Liver (tissue), 9 donors: ENCODE results near the gene CFAP97. TPM values are rescaled to one million over a fixed set of nuclear protein-coding genes. Genes with fewer than 3 reads are reported as not detected.
"Not testable (repeated sequence)": the region's sequence is repeated elsewhere in the genome, so short reads cannot be mapped to it uniquely, and the experiment has no call there.

Experiments
- DNase-seq: peaks from one replicate; pipeline ENCODE4 v3.0.0-alpha.2; 2017; ENCODE audit warnings: low spot score
- H3K27ac ChIP-seq, 2 donors: one replicate each; pipeline ENCODE4 v1.7.0; 2013; ENCODE audit warnings: inconsistent platforms in 2 of 2, low read length in 2 of 2, control low read depth in 1 of 2, low read depth in 1 of 2, mild to moderate bottlenecking in 1 of 2
- H3K27me3 ChIP-seq, 4 donors: one replicate each; pipeline versions ENCODE4 v1.6.1 to v1.7.0; 2013; ENCODE audit warnings: low read length in 3 of 4, inconsistent platforms in 1 of 4, mild to moderate bottlenecking in 1 of 4, moderate library complexity in 1 of 4; ENCODE audit not compliant: control insufficient read depth in 4 of 4, insufficient read depth in 4 of 4
- H3K36me3 ChIP-seq, 4 donors: one replicate each; pipeline versions ENCODE4 v1.6.1 to v1.7.0; 2013; ENCODE audit warnings: low read length in 3 of 4, mild to moderate bottlenecking in 3 of 4, low read depth in 1 of 4, moderate library complexity in 1 of 4; ENCODE audit not compliant: control insufficient read depth in 4 of 4, insufficient read depth in 3 of 4
- H3K4me1 ChIP-seq, 4 donors: one replicate each; pipeline versions ENCODE4 v1.6.1 to v1.7.0; 2013; ENCODE audit warnings: low read length in 3 of 4, mild to moderate bottlenecking in 3 of 4, moderate library complexity in 1 of 4; ENCODE audit not compliant: control insufficient read depth in 4 of 4, insufficient read depth in 4 of 4
- H3K4me3 ChIP-seq, 3 donors: one replicate each; pipeline versions ENCODE4 v1.6.1 to v1.7.0; 2013; ENCODE audit warnings: low read length in 3 of 3, control low read depth in 1 of 3, low read depth in 1 of 3, mild to moderate bottlenecking in 1 of 3
- H3K9ac ChIP-seq, 2 donors: one replicate each; pipeline ENCODE4 v1.7.0; 2013; ENCODE audit warnings: low read length in 2 of 2, mild to moderate bottlenecking in 2 of 2, moderate library complexity in 2 of 2, control low read depth in 1 of 2, low read depth in 1 of 2
- H3K9me3 ChIP-seq, 4 donors: one replicate each; pipeline versions ENCODE4 v1.6.1 to v1.7.0; 2013; ENCODE audit warnings: low read length in 3 of 4; ENCODE audit not compliant: control insufficient read depth in 4 of 4
- EGR1 ChIP-seq, 2 donors: IDR thresholded peaks; 2 replicates each; pipeline ENCODE4 v1.6.1; 2016 to 2018; ENCODE audit warnings: antibody characterized with exemption in 2 of 2, low read depth in 2 of 2
- FOXA1 ChIP-seq: IDR thresholded peaks from 2 replicates; pipeline ENCODE4 v1.6.1; 2016; ENCODE audit warnings: antibody characterized with exemption
- RAD21 ChIP-seq, 2 donors: IDR thresholded peaks; 2 replicates each; pipeline ENCODE4 v1.6.1; 2016; ENCODE audit warnings: antibody characterized with exemption in 2 of 2, mild to moderate bottlenecking in 2 of 2
- RXRA ChIP-seq, 2 donors: IDR thresholded peaks; 2 replicates each; pipeline ENCODE4 v1.6.1; 2017 to 2018; ENCODE audit warnings: antibody characterized with exemption in 2 of 2, mild to moderate bottlenecking in 1 of 2
- SP1 ChIP-seq: IDR thresholded peaks from 2 replicates; pipeline ENCODE4 v1.6.1; 2018; ENCODE audit warnings: antibody characterized with exemption, mild to moderate bottlenecking
- WGBS: extraction: QIAGEN DNeasy Blood & Tissue Kit; methylation state at CpG from one replicate; pipeline ENCODE4 v1.1.7; 2013; 5-methylcytosine and 5-hydroxymethylcytosine counted together
- polyA plus RNA-seq, 2 donors: library from polyadenylated mRNA; stranded (reverse) in 1 of 2; unstranded in 1 of 2; fragments of 200-250 nt in 1 of 2; fragments of >200 nt in 1 of 2; fragmentation: Nextera tagmentation in 1 of 2; extraction: Ambion mirVana in 1 of 2; gene quantifications; one replicate each; pipeline versions ENCODE4 v1.2.1 to v1.2.3, GENCODE V29; 2013 to 2015
- total RNA-seq, 2 donors: library from RNA; depleted of rRNA; stranded (reverse); fragments of >200 nt; gene quantifications; one replicate each; pipeline ENCODE4 v1.2.3, GENCODE V29; 2014
- TF ChIP-seq, protein P1 (sequence below): fragments of 150-350 bp; IDR thresholded peaks from 2 replicates; pipeline ENCODE4 v1.5.1; 2017; ENCODE audit warnings: improper control_type of control experiment, low read depth, low read length; ENCODE audit not compliant: missing input control
- TF ChIP-seq, protein P2 (sequence below): IDR thresholded peaks from 2 replicates; pipeline ENCODE4 v1.6.1; 2016; ENCODE audit warnings: antibody characterized with exemption
- donor health status: healthy.
- donor health status: healthy.
- donor health status: healthy.
- donor health status: healthy.
- donor health status: healthy.

CFAP97 gene
- total and polyA plus RNA-seq, 4 donors, result 7.5 to 30.9 (median 18.7) TPM

DNA sequence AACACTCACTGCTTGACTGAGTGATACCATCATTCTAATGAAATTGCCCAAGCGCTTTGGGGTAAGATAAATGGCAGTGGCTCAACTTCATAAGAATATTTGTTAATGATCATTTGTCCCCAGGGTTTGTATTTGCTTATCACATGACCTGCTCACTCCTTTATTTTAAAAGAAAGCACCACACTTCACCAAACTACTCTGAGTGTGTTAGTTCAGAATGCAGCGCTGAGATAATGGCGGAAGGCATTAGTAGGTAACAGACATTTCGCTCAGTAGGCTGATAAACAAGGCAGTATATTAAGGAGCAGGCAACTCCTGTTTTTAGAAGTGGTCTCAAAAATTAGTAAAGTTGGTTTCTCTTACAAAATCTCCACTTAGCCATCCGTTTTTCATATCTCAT is 7.2 kb upstream of the CFAP97 start:
- no peaks in the 10 kb centered on the region for H3K9me3 ChIP-seq
- no peaks in the 10 kb centered on the region for H3K27me3 ChIP-seq
- H3K27ac ChIP-seq, result peak overlapping the region; percentile 77 to 85
- H3K4me3 ChIP-seq, result peak overlapping the region; percentile 77 to 92 (median 89)
- peaks cover 0 to 17% (median 12%) of the 10 kb centered on the region in 4 donors for H3K4me1 ChIP-seq
- H3K9ac ChIP-seq, result peak overlapping the region in 1 of 2 donors; percentile 77
- TF ChIP-seq EGR1 (IDR thresholded peaks at IDR 0.05; ENCODE audit: low read depth in 2 of 2) (no peak), RAD21 (IDR thresholded peaks at IDR 0.05) (no peak), RXRA (IDR thresholded peaks at IDR 0.05) (no peak), FOXA1 (no peak)
- TF ChIP-seq, protein P1, sequence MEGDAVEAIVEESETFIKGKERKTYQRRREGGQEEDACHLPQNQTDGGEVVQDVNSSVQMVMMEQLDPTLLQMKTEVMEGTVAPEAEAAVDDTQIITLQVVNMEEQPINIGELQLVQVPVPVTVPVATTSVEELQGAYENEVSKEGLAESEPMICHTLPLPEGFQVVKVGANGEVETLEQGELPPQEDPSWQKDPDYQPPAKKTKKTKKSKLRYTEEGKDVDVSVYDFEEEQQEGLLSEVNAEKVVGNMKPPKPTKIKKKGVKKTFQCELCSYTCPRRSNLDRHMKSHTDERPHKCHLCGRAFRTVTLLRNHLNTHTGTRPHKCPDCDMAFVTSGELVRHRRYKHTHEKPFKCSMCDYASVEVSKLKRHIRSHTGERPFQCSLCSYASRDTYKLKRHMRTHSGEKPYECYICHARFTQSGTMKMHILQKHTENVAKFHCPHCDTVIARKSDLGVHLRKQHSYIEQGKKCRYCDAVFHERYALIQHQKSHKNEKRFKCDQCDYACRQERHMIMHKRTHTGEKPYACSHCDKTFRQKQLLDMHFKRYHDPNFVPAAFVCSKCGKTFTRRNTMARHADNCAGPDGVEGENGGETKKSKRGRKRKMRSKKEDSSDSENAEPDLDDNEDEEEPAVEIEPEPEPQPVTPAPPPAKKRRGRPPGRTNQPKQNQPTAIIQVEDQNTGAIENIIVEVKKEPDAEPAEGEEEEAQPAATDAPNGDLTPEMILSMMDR, result no peak
- TF ChIP-seq, protein P2, sequence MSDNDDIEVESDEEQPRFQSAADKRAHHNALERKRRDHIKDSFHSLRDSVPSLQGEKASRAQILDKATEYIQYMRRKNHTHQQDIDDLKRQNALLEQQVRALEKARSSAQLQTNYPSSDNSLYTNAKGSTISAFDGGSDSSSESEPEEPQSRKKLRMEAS, result no peak
- DNase-seq, result no peak
- H3K36me3 ChIP-seq, result no peaks in the 10 kb centered on the region
- 76% methylated on average over 5 of the region's 5 CpGs for WGBS

DNA sequence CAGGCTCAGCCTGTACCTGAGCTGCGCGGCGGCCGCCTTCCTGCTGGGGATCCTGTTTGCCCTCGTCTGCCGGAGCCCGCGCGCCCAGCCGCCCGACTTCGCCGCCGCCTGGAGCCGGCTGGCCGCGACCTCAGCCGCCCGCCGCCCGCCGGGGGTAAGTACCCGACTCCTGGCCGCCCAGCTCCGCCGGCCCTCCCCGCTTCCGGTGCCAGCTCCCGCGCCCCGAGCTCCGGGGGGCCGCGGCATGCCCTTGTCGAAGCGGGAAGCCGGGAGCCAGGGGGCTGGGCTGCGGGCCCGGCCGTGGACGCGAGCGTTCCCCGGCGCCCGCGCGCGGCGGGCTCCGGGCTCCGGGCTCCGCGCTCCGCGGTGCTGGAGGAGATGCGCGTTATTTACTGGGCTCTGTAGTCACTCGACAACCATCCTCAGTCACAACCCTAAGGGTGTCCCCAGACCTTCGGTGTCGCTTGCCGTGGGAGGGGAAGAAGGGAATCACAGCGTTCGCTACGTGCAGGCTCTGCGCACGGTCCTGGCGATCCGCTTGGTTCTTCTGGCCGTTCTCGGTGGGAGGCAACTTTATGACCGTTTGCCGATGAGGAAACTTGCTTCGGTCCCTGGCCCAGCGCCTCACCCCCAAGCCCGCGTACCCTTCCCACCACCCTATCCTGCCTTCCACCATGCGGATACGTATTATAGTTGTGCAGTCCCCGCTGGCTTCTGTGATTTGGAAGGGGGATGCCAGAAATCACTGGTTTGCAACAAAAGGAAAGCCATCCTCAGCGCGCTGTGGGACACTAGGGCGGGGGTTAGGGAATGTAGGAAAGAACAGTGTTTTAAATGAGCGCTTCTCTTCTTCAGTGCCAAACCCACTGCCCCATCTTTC is 6.5 kb upstream of the CFAP97 start:
- H3K9ac ChIP-seq, result peak overlapping the region; percentile 77 to 89
- no peaks in the 10 kb centered on the region for H3K9me3 ChIP-seq
- no peaks in the 10 kb centered on the region for H3K27me3 ChIP-seq
- TF ChIP-seq RXRA (IDR thresholded peaks at IDR 0.05) (peak in 1 of 2 donors; percentile 57), RAD21 (IDR thresholded peaks at IDR 0.05) (peak in 1 of 2 donors; percentile 38), FOXA1 (no peak)
- DNase-seq, result peak; percentile 47
- peak overlapping the region; percentile 77 to 92 (median 89) for H3K4me3 ChIP-seq
- H3K27ac ChIP-seq, result peak overlapping the region; percentile 77 to 85
- H3K4me1 ChIP-seq, result peaks cover 0 to 17% (median 12%) of the 10 kb centered on the region in 4 donors
- no peaks in the 10 kb centered on the region for H3K36me3 ChIP-seq
- under 1% methylated on average over 84 of the region's 84 CpGs for WGBS

GRCh38 chr4:185209852-185210101 is 6.0 kb upstream of the CFAP97 start:
- H3K27me3 ChIP-seq, H3K9me3 ChIP-seq, DNase-seq, H3K36me3 ChIP-seq: not testable (repeated sequence)
- peak overlapping the region in 2 of 3 donors; percentile 77 to 92 for H3K4me3 ChIP-seq
- under 1% methylated on average over 39 of the region's 39 CpGs for WGBS
- peak overlapping the region; percentile 77 to 85 for H3K27ac ChIP-seq
- peak overlapping the region in 1 of 2 donors; percentile 89 for H3K9ac ChIP-seq
- peaks cover 0 to 17% (median 12%) of the 10 kb centered on the region in 4 donors for H3K4me1 ChIP-seq

- Histone ChIP-seq H3K27ac (peak within 1 kb of the TSS; percentile 77 to 85), H3K9ac (peak within 1 kb of the TSS; percentile 84 to 89)
- peak in 1 of 2 donors; percentile 72 for TF ChIP-seq EGR1 (IDR thresholded peaks at IDR 0.05; ENCODE audit: low read depth in 2 of 2)
- TF ChIP-seq, protein P2, result peak; percentile 20
- TF ChIP-seq, protein P1, result no peak
- TF ChIP-seq SP1, result peak; percentile 46
Observed at GRCh38 chr4:185209031-185209851, 5.4 kb upstream of the CFAP97 start, which contains the start of gene SNX25. SNX25 (plus strand) TSS chr4:185209598; CDS start chr4:185209827, 229 bp downstream.

More at GRCh38 chr4:185209031-185209851, 5.4 kb upstream of the CFAP97 start, which contains the start of gene SNX25:
- H3K9me3 ChIP-seq, result no peaks in the 10 kb centered on the region
- no peaks in the 10 kb centered on the region for H3K27me3 ChIP-seq
- WGBS, result 1% methylated on average over 72 of the region's 72 CpGs
- no peaks in the 10 kb centered on the region for H3K36me3 ChIP-seq
- peak within 1 kb of the TSS; percentile 77 to 92 (median 89) for H3K4me3 ChIP-seq
- peak; percentile 84 for DNase-seq
- H3K4me1 ChIP-seq, result peaks cover 0 to 21% (median 17%) of the 10 kb centered on the region in 4 donors
